LNCAP (cell line): ENCODE measurements around the gene TPM3.

Experiments
- TF ChIP-seq, protein P1 (sequence below): fragments of 450-650 bp; IDR thresholded peaks from 2 replicates; pipeline ENCODE4 v1.5.1; 2017; ENCODE audit warnings: mild to moderate bottlenecking

TPM3 gene

DNA sequence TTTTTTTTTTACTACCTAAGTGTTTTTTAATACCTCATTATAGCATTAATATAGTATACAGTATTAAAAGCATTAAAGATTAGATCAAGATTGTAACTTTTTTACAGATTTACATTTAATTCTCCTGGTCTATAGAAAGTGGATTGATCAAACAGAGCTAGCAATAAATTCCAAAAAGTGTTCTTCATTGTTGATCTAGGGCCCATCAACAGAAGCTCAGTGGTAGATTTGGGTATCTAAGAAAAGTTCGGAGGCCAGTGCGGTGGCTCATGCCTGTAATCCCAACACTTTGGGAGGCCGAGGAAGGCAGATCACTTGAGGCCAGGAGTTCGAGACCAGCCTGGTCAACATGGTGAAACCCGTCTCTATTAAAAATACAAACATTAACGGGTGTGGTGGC is 49.5 kb downstream of the TPM3 start:
- TF ChIP-seq, protein P1, sequence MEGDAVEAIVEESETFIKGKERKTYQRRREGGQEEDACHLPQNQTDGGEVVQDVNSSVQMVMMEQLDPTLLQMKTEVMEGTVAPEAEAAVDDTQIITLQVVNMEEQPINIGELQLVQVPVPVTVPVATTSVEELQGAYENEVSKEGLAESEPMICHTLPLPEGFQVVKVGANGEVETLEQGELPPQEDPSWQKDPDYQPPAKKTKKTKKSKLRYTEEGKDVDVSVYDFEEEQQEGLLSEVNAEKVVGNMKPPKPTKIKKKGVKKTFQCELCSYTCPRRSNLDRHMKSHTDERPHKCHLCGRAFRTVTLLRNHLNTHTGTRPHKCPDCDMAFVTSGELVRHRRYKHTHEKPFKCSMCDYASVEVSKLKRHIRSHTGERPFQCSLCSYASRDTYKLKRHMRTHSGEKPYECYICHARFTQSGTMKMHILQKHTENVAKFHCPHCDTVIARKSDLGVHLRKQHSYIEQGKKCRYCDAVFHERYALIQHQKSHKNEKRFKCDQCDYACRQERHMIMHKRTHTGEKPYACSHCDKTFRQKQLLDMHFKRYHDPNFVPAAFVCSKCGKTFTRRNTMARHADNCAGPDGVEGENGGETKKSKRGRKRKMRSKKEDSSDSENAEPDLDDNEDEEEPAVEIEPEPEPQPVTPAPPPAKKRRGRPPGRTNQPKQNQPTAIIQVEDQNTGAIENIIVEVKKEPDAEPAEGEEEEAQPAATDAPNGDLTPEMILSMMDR, result no peak

DNA sequence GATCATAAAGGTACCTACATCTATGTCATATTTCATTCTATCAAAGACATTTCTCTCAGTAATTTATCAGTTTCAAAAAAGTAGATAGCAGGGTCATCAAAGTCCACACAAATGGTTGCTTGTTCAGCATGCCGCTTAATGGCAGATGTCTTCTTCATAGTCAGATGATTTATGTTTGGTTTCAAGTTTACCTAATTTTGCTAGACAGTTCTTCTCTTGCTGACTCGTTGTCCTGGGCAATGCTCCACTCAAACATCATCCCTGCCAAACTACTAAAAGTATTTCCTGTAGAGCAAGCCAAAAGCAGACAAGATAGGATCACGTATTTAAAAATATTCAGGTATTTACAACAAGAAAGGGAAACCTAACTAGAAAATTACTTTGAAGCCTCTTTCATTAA is 50.7 kb downstream of the TPM3 start:
- TF ChIP-seq, protein P1, result no peak

DNA sequence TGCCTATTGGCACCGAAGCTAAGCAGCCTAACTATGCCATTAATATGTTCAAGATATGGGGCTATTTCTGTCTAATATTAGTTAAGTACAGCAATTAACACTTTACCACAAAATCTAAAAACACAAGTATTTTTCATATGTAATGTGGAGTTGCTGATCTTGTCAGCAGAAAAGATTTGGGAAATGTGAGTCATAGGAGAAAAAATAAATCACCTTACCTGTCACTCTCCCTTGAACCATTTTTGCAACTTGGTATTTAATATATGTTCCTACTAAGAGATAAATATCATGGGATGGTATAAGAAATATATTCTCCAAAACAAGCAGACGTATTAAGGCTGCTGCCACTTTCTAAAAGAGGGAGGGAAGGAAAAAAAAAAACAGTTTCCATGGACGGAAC is 54.0 kb downstream of the TPM3 start:
- TF ChIP-seq, protein P1, result no peak

DNA sequence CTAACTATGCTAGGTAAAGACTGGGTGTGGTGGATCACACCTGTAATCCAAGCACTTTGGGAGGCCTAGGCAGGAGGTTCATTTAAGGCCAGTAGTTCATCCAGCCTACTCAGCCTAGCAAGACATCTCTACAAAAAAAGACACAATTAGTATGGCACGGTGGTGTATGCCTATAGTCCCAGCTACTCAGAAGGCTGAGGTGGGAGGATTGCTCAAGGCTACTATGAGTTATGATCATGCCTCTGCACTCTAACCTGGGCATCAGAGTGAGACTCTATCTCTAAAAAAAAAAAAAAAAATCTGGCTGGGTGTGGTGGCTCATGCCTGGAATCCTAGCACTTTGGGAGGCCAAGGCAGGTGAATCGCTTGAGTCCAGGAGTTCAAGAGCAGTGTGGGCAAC is 58.6 kb downstream of the TPM3 start:
- TF ChIP-seq, protein P1, result no peak

DNA sequence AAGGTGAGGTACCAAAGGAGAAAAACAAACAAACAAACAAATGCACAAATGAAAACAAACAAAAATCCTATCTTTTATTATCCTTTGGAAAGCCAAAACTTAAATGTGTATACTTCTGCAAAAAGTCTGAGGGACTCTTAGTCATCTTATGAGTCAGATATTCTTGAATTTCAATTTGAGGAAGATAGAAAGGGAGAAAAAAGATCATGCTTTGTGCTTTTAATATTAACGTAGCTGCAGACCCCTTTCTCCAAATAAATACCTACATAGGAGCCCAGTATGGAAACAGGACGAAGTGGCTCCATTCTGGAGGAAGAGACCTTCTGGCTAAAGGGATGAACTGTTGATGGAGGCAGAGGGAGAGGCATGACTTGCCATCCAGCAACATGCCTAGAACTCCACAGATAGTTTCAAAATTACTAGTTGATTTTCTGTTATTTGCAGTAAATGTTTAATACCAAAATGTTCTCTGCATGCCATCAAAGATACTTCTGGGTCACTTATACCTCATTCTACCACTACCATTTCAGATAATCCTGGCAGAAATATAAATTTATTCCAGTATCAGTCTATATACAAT is 62.4 kb downstream of the TPM3 start:
- TF ChIP-seq, protein P1, result no peak

DNA sequence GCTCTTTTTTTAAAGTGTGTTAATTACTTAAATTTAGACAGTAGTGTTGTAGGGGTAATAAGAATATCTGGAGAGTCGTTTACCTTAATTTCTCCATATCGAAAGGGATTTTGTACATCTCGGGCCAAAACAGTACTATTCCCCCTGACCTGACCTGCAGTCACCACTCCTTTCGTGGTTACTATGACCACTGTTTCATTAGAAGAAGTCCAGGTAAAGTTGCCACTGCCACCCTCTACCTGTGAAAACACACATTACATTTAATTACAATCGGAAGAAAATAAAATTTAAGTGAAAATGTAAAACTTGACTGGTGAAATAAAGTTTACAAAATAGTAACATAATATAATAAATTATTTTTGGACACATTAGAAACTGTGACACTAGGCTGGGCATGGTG is 74.3 kb downstream of the TPM3 start:
- TF ChIP-seq, protein P1, result no peak

DNA sequence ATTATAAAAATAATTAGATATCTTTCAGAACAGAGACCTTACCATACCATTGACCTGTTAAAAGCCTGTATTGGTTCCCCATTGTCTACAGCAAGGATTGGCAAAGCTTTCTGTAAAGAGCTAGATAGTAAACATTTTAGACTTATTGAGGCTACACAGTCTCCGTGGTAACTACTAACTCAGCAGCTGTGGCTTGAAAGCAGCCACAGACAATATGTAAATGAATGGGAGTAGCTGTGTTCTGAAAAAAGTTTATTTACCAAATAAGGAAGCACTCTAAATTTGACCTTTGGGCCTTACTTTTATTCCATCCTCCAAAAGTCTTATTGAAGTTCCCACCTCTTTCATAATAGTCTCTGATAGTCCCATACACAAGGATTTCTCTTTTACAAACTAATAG is 76.7 kb downstream of the TPM3 start:
- TF ChIP-seq, protein P1, result no peak
